Measurements from ENCODE around the gene C2CD2L. TPM values are rescaled to one million over a fixed set of nuclear protein-coding genes. Genes with fewer than 3 reads are reported as not detected.

The C2CD2L gene
- total and polyA plus RNA-seq, 2 of the 13 experiments (the other 11 are each of a cell fraction or from before 2014, with no cell fraction given) = 3.7 to 5.5 TPM

DNA sequence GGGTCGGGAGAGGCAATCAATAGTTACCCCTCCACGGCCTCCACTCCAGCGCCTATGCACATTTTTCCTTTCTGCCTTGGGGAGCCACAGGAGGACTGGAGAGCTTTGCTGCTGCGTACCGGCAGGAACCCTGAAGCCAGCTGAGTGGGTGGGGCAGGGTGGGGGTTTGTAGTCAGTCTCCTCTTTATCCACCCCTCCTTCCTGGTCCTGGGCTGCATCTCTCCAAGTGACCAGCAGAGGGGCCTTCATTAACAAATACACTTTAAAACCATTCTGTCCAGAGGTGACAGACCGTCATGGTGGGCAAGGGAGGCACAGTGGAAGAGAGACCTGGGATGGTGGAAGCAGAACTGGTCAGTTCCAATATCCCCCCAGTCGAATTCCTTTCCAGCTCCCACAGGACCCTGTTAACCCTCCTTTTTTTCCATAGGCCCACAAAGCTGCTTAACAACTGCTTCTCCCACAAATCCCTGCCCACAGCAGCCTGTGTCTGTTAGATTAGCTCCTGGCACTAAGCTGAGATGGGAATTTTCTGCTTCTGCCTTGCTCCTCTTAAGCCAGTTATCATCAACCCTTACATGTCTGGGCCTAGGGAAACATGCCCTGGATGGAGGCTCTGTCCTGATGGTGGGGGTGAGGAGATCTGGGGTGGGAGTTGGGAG, 37.8 kb downstream of the C2CD2L start:
- POLR2A ChIA-PET = interaction anchor here (0.6 to 1.8 kb wide), 4 partner anchors 24 to 129 kb away, joined by 3 to 11 read pairs (median 6); partner anchors contain the start of genes HINFP and NLRX1
- ATAC-seq (peak; percentile 90), DNase-seq (ENCODE audit: low spot score) (peak; percentile 77), FAIRE-seq (peak; percentile 70)
- Histone ChIP-seq H3K4me1 (ENCODE audit: insufficient read depth, low read length) (peaks cover 6% of the 10 kb centered on the region; the same call in 1 of the 2 replicates), H3K9me3 (ENCODE audit: low read length) (no peaks in the 10 kb centered on the region), H3K9ac (ENCODE audit: insufficient read depth, low read depth, low read length) (no peak overlapping the region), H3K27me3 (ENCODE audit: control insufficient read depth in 1 of 2, insufficient read depth in 2 of 2, low read length in 2 of 2) (peaks cover 10 to 33% of the 10 kb centered on the region in 2 experiments), H2AFZ (ENCODE audit: low read length) (no peak overlapping the region), H3K27ac (ENCODE audit: extremely low read length, insufficient read depth, low read length) (no peak overlapping the region), H3K79me2 (ENCODE audit: insufficient read depth, low read length) (no peaks in the 10 kb centered on the region), H3K4me3 (replicated peaks in 1 of 3; ENCODE audit: insufficient read depth in 1 of 3, low read depth in 2 of 3, low read length in 3 of 3) (no peak overlapping the region), H3K36me3 (replicated peaks in 1 of 2; ENCODE audit: control insufficient read depth in 1 of 2, insufficient read depth in 2 of 2, low read length in 2 of 2) (no peaks in the 10 kb centered on the region), H4K20me1 (ENCODE audit: insufficient read depth, low read length) (no peaks in the 10 kb centered on the region), H3K4me2 (ENCODE audit: low read depth, low read length) (peak overlapping the region; percentile 39; the same call in 1 of the 2 replicates)
- CTCF ChIA-PET (ENCODE audit: low intra/inter-chr PET ratio, low total read pairs) = interaction anchor here (1.1 to 2.9 kb wide), 2 partner anchors 11 to 52 kb away, joined by 3 to 25 read pairs; no protein-coding TSS in a partner anchor
- intact Hi-C loops (cut with micrococcal nuclease; ENCODE audit: unreplicated experiment) = loop anchor here (1.0 to 2.0 kb wide), 2 partner anchors 50 to 52 kb away; a partner anchor contains a TSS
- no TSS peak for BruUV-seq (replicated peaks)
- in situ Hi-C loops (cut with HindIII; ENCODE audit: extremely low pct_ligation_motif_present, low pct_unique_long_range_greater_than_20kb) = no loop called here
- WGBS (ENCODE audit: low lambda C conversion rate) = 5% methylated on average over 4 of the region's 7 CpGs
- no peak for TF ChIP-seq POLR2AphosphoS5 (IDR thresholded peaks at IDR 0.05; ENCODE audit: low read depth, low read length)
- TF ChIP-seq MAZ (IDR thresholded peaks at IDR 0.05; ENCODE audit: borderline replicate concordance, low read depth, low read length) = 0 out of 2 replicates have a peak, but pooled peaks have one; percentile 36
- TF ChIP-seq MAZ (CRISPR knock-in tag; IDR thresholded peaks at IDR 0.05; ENCODE audit: low read depth) = no peak
- TF ChIP-seq MTA1 (CRISPR knock-in tag; IDR thresholded peaks at IDR 0.05; ENCODE audit: borderline replicate concordance) = no peak
- TF ChIP-seq, protein P1, sequence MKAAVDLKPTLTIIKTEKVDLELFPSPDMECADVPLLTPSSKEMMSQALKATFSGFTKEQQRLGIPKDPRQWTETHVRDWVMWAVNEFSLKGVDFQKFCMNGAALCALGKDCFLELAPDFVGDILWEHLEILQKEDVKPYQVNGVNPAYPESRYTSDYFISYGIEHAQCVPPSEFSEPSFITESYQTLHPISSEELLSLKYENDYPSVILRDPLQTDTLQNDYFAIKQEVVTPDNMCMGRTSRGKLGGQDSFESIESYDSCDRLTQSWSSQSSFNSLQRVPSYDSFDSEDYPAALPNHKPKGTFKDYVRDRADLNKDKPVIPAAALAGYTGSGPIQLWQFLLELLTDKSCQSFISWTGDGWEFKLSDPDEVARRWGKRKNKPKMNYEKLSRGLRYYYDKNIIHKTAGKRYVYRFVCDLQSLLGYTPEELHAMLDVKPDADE (CRISPR knock-in tag; IDR thresholded peaks at IDR 0.05) = no peak
- TF ChIP-seq RAD21 (CRISPR knock-in tag; IDR thresholded peaks at IDR 0.05) = 0 out of 2 replicates have a peak, but pooled peaks have one; percentile 22
- 0 out of 2 replicates have a peak, but pooled peaks have one; percentile 41 for TF ChIP-seq ELF3 (CRISPR knock-in tag; IDR thresholded peaks at IDR 0.05)
- no peak for TF ChIP-seq ZNF329 (CRISPR knock-in tag; IDR thresholded peaks at IDR 0.05; ENCODE audit: low read depth)
- TF ChIP-seq CAMTA2 (CRISPR knock-in tag; IDR thresholded peaks at IDR 0.05; ENCODE audit: borderline replicate concordance) = no peak
- TF ChIP-seq ZNF564 (CRISPR knock-in tag; IDR thresholded peaks at IDR 0.05) = no peak
- peak; percentile 88 for TF ChIP-seq ZSCAN25 (CRISPR knock-in tag; IDR thresholded peaks at IDR 0.05)
- TF ChIP-seq KLF12 (CRISPR knock-in tag; IDR thresholded peaks at IDR 0.05; ENCODE audit: borderline replicate concordance) = no peak
- no peak for TF ChIP-seq FOSL2 (CRISPR knock-in tag; IDR thresholded peaks at IDR 0.05)
- no peak for TF ChIP-seq CREB1 (IDR thresholded peaks at IDR 0.05)
- TF ChIP-seq CREB1 (CRISPR knock-in tag; IDR thresholded peaks at IDR 0.05) = no peak
- TF ChIP-seq, protein P2, sequence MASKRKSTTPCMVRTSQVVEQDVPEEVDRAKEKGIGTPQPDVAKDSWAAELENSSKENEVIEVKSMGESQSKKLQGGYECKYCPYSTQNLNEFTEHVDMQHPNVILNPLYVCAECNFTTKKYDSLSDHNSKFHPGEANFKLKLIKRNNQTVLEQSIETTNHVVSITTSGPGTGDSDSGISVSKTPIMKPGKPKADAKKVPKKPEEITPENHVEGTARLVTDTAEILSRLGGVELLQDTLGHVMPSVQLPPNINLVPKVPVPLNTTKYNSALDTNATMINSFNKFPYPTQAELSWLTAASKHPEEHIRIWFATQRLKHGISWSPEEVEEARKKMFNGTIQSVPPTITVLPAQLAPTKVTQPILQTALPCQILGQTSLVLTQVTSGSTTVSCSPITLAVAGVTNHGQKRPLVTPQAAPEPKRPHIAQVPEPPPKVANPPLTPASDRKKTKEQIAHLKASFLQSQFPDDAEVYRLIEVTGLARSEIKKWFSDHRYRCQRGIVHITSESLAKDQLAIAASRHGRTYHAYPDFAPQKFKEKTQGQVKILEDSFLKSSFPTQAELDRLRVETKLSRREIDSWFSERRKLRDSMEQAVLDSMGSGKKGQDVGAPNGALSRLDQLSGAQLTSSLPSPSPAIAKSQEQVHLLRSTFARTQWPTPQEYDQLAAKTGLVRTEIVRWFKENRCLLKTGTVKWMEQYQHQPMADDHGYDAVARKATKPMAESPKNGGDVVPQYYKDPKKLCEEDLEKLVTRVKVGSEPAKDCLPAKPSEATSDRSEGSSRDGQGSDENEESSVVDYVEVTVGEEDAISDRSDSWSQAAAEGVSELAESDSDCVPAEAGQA (IDR thresholded peaks at IDR 0.05; ENCODE audit: low read depth) = no peak
- TF ChIP-seq, protein P2 (CRISPR knock-in tag; IDR thresholded peaks at IDR 0.05; ENCODE audit: borderline replicate concordance) = no peak
- no peak for TF ChIP-seq IRF2 (CRISPR knock-in tag; IDR thresholded peaks at IDR 0.05)

Measured in HepG2 (cell line).